Posterior vena cava (tissue), 2 donors: Measurements from ENCODE around the gene SSMEM1. TPM values are rescaled to one million over a fixed set of nuclear protein-coding genes. Genes with fewer than 3 reads are reported as not detected.
"Not testable (repeated sequence)": the region's sequence is repeated elsewhere in the genome, so short reads cannot be mapped to it uniquely, and the experiment has no call there.

Source experiments
- DNase-seq: peaks from one replicate; pipeline ENCODE4 v3.0.0-alpha.2; 2020; ENCODE audit warnings: low spot score
- intact Hi-C, 2 donors: fragments of 100-400 bp; cut with DNase I; formaldehyde crosslinking; loops; one replicate each; pipeline versions ENCODE4 v1.14.1 to v1.14.2; 2022 to 2023
- total RNA-seq, 2 donors: library from RNA; stranded (reverse); fragmentation: NEBNext Ultra II Directional; extraction: Animal tissue kit (Norgen Biotek cat#: 25700); gene quantifications; one replicate each; pipeline ENCODE4 v1.2.1, GENCODE V29; 2021
- donor health status: DM: yes; HTN: yes; CAD: no.
- donor health status: DM: yes; HTN: yes; CAD: no.

Gene SSMEM1
- total RNA-seq, 2 donors from 2014 or later = not detected

DNA sequence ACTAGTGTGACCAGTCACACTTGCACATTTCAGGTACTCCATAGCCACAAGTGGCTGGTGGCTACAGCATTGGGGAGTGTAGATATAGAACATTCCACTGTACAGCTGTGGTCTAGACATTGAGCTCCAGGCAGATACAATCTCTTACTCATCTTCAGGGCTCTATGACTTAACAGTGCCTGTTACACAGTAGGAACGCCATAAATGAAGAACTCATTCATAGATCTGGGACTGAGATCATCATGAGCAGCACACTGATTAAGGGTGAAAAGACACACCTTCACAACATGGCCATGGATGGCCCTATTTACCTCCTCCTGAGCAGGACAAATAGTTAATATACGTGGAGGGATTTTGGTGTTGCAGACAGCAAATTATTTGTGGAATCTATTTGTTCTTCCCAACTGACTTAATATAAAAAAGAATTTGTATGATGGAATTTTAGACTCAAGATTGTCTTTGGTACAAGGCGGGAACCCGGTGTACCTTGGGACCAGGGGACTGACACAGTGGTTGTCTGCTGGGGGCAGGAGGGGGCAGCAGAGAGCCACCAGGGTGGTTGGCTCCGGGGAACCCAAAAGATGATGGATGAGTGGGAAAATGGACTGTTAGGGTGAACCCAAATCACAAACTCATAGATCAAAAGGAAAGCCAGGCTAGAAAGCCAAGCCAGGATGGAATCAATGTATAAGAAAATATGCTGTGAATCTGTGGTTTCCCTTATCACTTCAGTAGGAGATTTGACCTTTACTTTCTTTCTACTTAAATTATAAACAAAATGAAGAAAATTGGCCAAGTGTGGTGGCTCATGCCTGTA is 34.7 kb downstream of the SSMEM1 start:
- intact Hi-C loops = no loop called here
- peak; percentile 87 for DNase-seq

- intact Hi-C loops, DNase-seq: not testable (repeated sequence)
Observed at GRCh38 chr7:130243486-130243885, 35.8 kb downstream of the SSMEM1 start.

DNA sequence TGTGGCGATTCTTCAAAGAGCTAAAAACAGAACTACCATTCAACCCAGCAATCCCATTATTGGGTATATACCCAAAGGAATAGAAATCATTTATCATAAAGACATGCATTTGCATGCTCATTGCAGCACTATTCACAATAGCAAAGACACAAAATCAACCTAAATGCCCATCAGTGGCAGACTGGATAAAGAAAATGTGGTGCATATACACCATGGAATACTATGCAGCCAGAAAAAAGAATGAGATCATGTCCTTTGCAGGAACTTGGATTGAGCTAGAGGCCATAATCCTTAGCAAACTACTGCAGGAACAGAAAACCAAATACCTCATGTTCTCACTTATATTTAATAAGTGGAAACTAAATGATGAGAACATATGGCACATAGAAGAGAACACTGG is 38.8 kb downstream of the SSMEM1 start:
- intact Hi-C loops, DNase-seq: not testable (repeated sequence)

DNA sequence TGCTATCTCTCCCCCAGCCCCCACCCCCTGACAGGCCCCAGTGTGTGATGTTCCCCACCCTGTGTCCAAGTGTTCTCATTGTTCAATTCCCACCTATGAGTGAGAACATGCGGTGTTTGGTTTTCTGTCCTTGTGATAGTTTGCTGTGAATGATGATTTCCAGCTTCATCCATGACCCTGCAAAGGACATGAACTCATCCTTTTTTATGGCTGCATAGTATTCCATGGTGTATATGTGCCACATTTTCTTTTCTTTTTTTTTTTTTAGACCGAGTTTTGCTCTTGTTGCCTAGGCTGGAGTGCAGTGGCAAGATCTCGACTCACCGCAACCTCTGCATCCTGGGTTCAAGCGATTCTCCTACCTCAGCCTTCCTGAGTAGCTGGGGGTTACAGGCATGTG is 41.2 kb downstream of the SSMEM1 start:
- DNase-seq, intact Hi-C loops: not testable (repeated sequence)

- intact Hi-C loops = not testable (repeated sequence)
Observed at GRCh38 chr7:130249626-130250025, 42.0 kb downstream of the SSMEM1 start.

DNA sequence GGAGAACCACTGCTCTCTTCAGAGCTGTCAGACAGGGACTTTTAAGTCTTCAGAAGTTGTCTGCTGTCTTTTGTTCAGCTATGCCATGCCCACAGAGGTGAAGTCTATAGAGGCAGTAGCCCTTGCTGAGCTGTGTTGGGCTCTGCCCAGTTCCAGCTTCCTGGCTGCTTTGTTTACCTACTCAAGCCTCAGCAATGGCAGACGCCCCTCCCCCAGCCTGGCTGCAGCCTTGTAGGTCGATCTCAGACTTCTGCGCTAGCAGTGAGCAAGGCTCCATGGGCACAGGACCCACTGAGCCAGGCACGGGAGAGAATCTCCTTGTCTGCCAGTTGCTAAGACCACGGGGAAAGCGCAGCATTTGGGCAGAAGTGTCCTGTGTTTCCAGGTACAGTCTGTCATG is 46.9 kb downstream of the SSMEM1 start:
- intact Hi-C loops = no loop called here
- no peak for DNase-seq

More at GRCh38 chr7:130249626-130250025, 42.0 kb downstream of the SSMEM1 start:
- not testable (repeated sequence) for DNase-seq

GRCh38 chr7:130256704-130257103 is 49.0 kb downstream of the SSMEM1 start:
- intact Hi-C loops = no loop called here
- no peak for DNase-seq

DNA sequence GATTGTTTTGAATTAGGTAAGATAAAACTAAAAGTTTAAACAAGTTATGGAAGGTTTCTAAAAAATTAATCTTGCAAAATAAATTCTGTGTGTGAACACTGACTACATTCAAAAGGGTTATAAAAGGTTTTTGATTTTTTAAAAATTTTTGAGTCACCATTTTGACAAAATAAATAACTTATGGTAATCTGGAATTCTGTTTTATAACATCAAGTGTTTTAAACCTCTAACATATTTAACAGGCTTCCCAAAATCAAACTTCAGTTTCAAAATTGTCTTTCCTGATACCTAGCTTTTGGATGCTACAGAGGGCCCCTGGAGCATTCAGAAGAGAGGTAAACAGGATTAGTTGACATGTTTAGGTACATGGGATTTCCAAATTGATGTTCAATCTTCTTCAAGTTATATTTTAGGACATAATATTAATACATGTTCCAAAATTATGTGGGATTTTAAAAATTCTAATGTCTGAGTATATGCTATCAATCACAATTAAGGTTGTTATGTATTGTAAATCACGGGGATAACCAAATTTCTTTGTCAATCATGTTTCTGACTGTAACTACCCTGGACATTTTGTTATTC is 50.9 kb downstream of the SSMEM1 start:
- DNase-seq = no peak
- intact Hi-C loops = loop anchor here in 1 of 2 donors (2.0 kb wide), 1 partner anchor 64 kb away; no protein-coding TSS in a partner anchor

DNA sequence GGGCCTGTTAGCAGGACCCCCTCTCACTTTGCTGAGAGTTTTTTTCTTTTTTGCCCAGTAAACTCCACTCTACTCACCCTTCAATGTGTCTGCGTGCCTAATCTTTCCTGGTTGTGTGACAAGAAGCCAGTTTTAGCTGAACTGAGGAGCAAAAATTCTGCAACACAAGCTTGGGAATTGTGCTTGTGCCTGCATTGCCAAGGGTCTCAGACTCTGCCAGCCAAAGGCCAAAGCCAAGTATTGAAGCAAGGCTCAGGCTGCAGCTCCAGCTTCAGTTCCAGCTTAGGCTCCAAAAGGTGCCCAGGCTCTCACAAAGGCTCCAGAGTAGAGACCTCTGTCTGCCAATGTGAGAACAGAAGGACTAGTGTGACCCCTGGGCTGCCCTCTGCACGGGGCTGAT is 54.8 kb downstream of the SSMEM1 start:
- intact Hi-C loops = loop anchor here in 1 of 2 donors (5.0 kb wide), 1 partner anchor 315 kb away; no protein-coding TSS in a partner anchor
- DNase-seq = no peak

GRCh38 chr7:130263130-130263529 is 55.5 kb downstream of the SSMEM1 start:
- intact Hi-C loops = loop anchor here in 1 of 2 donors (5.0 kb wide), 1 partner anchor 314 kb away; no protein-coding TSS in a partner anchor
- no peak for DNase-seq

Other genes with a start within 250 kb of the SSMEM1 start
- 10 to 100 TPM; 11.4 to 13.2 TPM for gene ZC3HC1, start 156.5 kb upstream of the SSMEM1 start, total RNA-seq
- gene KLHDC10, start 137.3 kb upstream of the SSMEM1 start, total RNA-seq = 10 to 100 TPM; 22.6 to 24.6 TPM
- 10 to 100 TPM; 12.4 to 12.8 TPM for gene TMEM209, start 2.5 kb upstream of the SSMEM1 start, total RNA-seq
- under 1 TPM in 1 of 2 donors, not detected in 1; 0.67 TPM for gene CPA2, start 59.0 kb downstream of the SSMEM1 start, total RNA-seq
- under 1 TPM; 0.37 to 0.62 TPM for gene CPA4, start 85.3 kb downstream of the SSMEM1 start, total RNA-seq
- not detected for gene CPA5, start 137.0 kb downstream of the SSMEM1 start, total RNA-seq
- 1 to 10 TPM in 1 of 2 donors, under 1 TPM in 1; 0.79 to 6.7 TPM for gene CPA1, start 172.6 kb downstream of the SSMEM1 start, total RNA-seq
- 10 to 100 TPM in 1 of 2 donors, 1 to 10 TPM in 1; 5.0 to 11.5 TPM for gene CEP41, start 233.2 kb downstream of the SSMEM1 start, total RNA-seq